B cell (primary cell): ENCODE measurements around the gene FPR1. TPM values are rescaled to one million over a fixed set of nuclear protein-coding genes. Genes with fewer than 3 reads are reported as not detected.

Experiments
- ATAC-seq: fragments of 200-7000 bp; cut with Tn5 transposase; one replicate; pipeline ENCODE4 v1.10.0; 2021; ENCODE audit warnings: low read depth, mild to moderate bottlenecking, moderate number of reproducible peaks, moderate library complexity
- CTCF ChIA-PET: fragments of 350-600 bp; sonication (Branson Sonifier 250); formaldehyde crosslinking; loops from one replicate; lab custom pipeline; 2021; ENCODE audit warnings: antibody characterized with exemption, inconsistent platforms; lab: Charles Lee
- POLR2A ChIA-PET: fragments of 350-600 bp; sonication (Branson Sonifier 250); formaldehyde crosslinking; loops from one replicate; lab custom pipeline; 2021; ENCODE audit warnings: antibody characterized with exemption; lab: Charles Lee
- DNase-seq: peaks from one replicate; pipeline ENCODE4 v3.0.0; 2013
- H2AFZ ChIP-seq: 2 replicates; pipeline ENCODE4 v1.6.1; 2012; ENCODE audit warnings: mild to moderate bottlenecking, low read depth, low read length; ENCODE audit not compliant: insufficient read depth, poor library complexity, severe bottlenecking
- H3K27ac ChIP-seq, 2 donors: 1 replicate in 1 of 2; 2 replicates in 1 of 2; pipeline ENCODE4 v1.5.1; 2012 to 2013; ENCODE audit warnings: low read length in 2 of 2, mild to moderate bottlenecking in 2 of 2, moderate library complexity in 1 of 2
- H3K27me3 ChIP-seq, 4 experiments: fragments of 200-600 bp in 1 of 4; sonication (generic) in 1 of 4; replicated peaks in 1 of 4; 1 replicate in 2 of 4; 2 replicates in 2 of 4; pipeline versions ENCODE4 v1.6.1 to v1.7.0; 2013 to 2016; ENCODE audit warnings: low read length in 3 of 4, mild to moderate bottlenecking in 2 of 4, mixed read lengths in 1 of 4, moderate library complexity in 1 of 4; ENCODE audit not compliant: insufficient read depth in 4 of 4, control insufficient read depth in 3 of 4; ENCODE audit errors: control extremely low read depth in 1 of 4
- H3K36me3 ChIP-seq, 2 experiments: replicated peaks in 1 of 2; 1 replicate in 1 of 2; 2 replicates in 1 of 2; pipeline versions ENCODE4 v1.6.1 to v1.7.1; 2013; ENCODE audit warnings: low read length in 1 of 2; ENCODE audit not compliant: insufficient read depth in 2 of 2, control insufficient read depth in 1 of 2; ENCODE audit errors: control extremely low read depth in 1 of 2, extremely low read depth in 1 of 2
- H3K4me1 ChIP-seq, 2 donors: fragments of 200-600 bp in 1 of 2; sonication (generic) in 1 of 2; 1 replicate in 1 of 2; 2 replicates in 1 of 2; pipeline versions ENCODE4 v1.5.1 to v1.6.1; 2013 to 2017; ENCODE audit warnings: low read length in 2 of 2; ENCODE audit not compliant: control insufficient read depth in 2 of 2, insufficient read depth in 2 of 2
- H3K4me2 ChIP-seq: replicated peaks from 2 replicates; pipeline ENCODE3; 2012; ENCODE audit warnings: mild to moderate bottlenecking, low read depth, low read length; ENCODE audit not compliant: poor library complexity, severe bottlenecking
- H3K4me3 ChIP-seq, 5 experiments: fragments of 200-600 bp in 1 of 5; sonication (generic) in 1 of 5; 1 replicate in 3 of 5; 2 replicates in 2 of 5; pipeline versions ENCODE4 v1.5.1 to v1.7.0; 2011 to 2016; ENCODE audit warnings: low read length in 4 of 5, mild to moderate bottlenecking in 4 of 5, low read depth in 2 of 5, control low read depth in 1 of 5, moderate library complexity in 1 of 5; ENCODE audit not compliant: insufficient read depth in 1 of 5; ENCODE audit errors: control extremely low read depth in 1 of 5, extremely low read depth in 1 of 5
- H3K79me2 ChIP-seq: fragments of 200-600 bp; sonication (generic); one replicate; pipeline ENCODE4 v1.6.0; 2016; ENCODE audit warnings: low read length; ENCODE audit not compliant: control insufficient read depth, insufficient read depth
- H3K9ac ChIP-seq: fragments of 200-600 bp; sonication (generic); 2 replicates; pipeline ENCODE4 v1.6.1; 2017; ENCODE audit warnings: mild to moderate bottlenecking, low read length, moderate library complexity
- H3K9me3 ChIP-seq, 3 donors: one replicate each; pipeline versions ENCODE4 v1.6.1 to v1.7.1; 2013; ENCODE audit warnings: low read length in 2 of 3; ENCODE audit not compliant: control insufficient read depth in 2 of 3, insufficient read depth in 1 of 3; ENCODE audit errors: control extremely low read depth in 1 of 3
- H4K20me1 ChIP-seq: 2 replicates; pipeline ENCODE4 v1.6.0; 2012; ENCODE audit warnings: mild to moderate bottlenecking, low read length; ENCODE audit not compliant: insufficient read depth, control insufficient read depth, poor library complexity, severe bottlenecking
- H3K27ac Mint-ChIP-seq: one replicate; pipeline ENCODE4 v1.8.0; 2021; ENCODE audit warnings: mixed read lengths
- H3K27me3 Mint-ChIP-seq: one replicate; pipeline ENCODE4 v1.8.0; 2021; ENCODE audit warnings: mixed read lengths
- H3K4me1 Mint-ChIP-seq: one replicate; pipeline ENCODE4 v1.8.0; 2021; ENCODE audit warnings: mixed read lengths
- H3K4me3 Mint-ChIP-seq: one replicate; pipeline ENCODE4 v1.8.0; 2021; ENCODE audit warnings: mixed read lengths
- H3K9me3 Mint-ChIP-seq: one replicate; pipeline ENCODE4 v1.8.0; 2022; ENCODE audit warnings: mixed read lengths; ENCODE audit not compliant: insufficient read depth
- EZH2 ChIP-seq: IDR thresholded peaks from 2 replicates; pipeline ENCODE4 v1.6.1; 2012; ENCODE audit warnings: borderline replicate concordance, low read depth, mild to moderate bottlenecking, moderate library complexity, low read length; ENCODE audit not compliant: insufficient read depth, poor library complexity, severe bottlenecking
- WGBS: methylation state at CpG from one replicate; pipeline ENCODE4 v1.1.5; 2013; ENCODE audit warnings: missing lambda C conversion rate; ENCODE audit not compliant: insufficient coverage; 5-methylcytosine and 5-hydroxymethylcytosine counted together
- intact Hi-C: fragments of 100-400 bp; cut with micrococcal nuclease; formaldehyde crosslinking; loops from one replicate; pipeline ENCODE4 v1.10.0; 2022
- polyA plus RNA-seq: library from polyadenylated mRNA; depleted of rRNA; stranded (reverse); fragments of >200 nt; gene quantifications from 2 replicates; pipeline ENCODE4 v1.2.3, GENCODE V29; 2012
- total RNA-seq, 2 donors: library from RNA; stranded (reverse); fragments of 120-200 nt in 1 of 2; gene quantifications; 1 replicate in 1 of 2; 2 replicates in 1 of 2; pipeline versions ENCODE4 v1.2.3 to v1.2.4, GENCODE V29; 2013 to 2022
- TF ChIP-seq, protein P1 (sequence below): fragments of 200-600 bp; IDR thresholded peaks from one replicate; pipeline ENCODE4 v1.8.0; 2022; ENCODE audit warnings: antibody characterized with exemption, mild to moderate bottlenecking

FPR1 gene
- total and polyA plus RNA-seq, 2 donors (not counting 1 experiment from before 2014, with no cell fraction given) = 0.17 to 1.1 TPM

DNA sequence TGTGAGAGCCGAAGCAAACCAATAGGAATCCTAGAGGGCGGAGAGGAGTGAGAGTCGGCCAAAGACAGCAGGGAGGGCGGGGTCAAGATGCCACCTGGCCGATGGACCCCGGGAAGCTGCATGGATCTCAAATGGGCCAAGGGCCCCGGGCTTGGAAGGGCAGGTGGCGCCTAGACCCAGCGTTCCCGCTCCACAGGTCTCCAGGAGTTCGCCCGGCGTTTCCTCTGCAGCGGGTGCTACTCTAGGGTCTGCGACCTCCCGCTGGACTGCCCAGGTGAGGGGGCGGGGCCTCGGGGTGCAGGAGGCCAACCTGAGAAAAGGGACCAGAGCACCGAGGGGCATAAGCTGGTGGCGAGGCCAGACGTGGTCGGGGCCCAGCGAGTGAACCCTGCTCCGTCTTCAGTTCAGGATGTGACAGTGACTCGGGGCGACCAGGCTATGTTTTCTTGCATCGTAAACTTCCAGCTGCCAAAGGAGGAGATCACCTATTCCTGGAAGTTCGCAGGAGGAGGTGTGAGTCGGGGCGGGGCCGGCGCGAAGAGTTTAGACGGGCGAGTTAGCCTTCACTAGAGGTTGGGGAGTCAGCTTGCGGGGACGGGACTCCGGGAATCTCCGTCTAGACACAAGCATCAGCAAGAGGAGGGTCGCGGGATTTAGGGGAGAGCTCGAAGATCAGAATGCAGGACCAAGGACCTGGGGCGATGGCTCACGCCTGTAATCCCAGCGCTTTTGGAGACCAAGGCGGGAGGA is 48.7 kb downstream of the FPR1 start:
- Histone ChIP-seq H3K4me2 (peak overlapping the region; percentile 93), H3K4me3 (peak overlapping the region; percentile 4 to 74 (median 68)), H3K27me3 (peaks cover 0 to 34% (median 8%) of the 10 kb centered on the region in 4 experiments), H3K79me2 (peaks cover 3% of the 10 kb centered on the region), H3K27ac (no peak overlapping the region), H3K36me3 (peaks cover 0 to 4% of the 10 kb centered on the region in 2 experiments), H3K4me1 (peaks cover 22 to 31% of the 10 kb centered on the region in 2 donors), H4K20me1 (no peaks in the 10 kb centered on the region), H2AFZ (peak overlapping the region; percentile 81), H3K9ac (peak overlapping the region; percentile 81), H3K9me3 (peaks cover 0 to 24% (median 0%) of the 10 kb centered on the region in 3 donors)
- CTCF ChIA-PET = interaction anchor here (1.1 to 2.7 kb wide), 2 partner anchors 75 to 229 kb away, joined by 4 to 8 read pairs; no protein-coding TSS in a partner anchor
- peaks cover 28% of the 10 kb centered on the region for H3K27me3 Mint-ChIP-seq
- TF ChIP-seq, protein P1, sequence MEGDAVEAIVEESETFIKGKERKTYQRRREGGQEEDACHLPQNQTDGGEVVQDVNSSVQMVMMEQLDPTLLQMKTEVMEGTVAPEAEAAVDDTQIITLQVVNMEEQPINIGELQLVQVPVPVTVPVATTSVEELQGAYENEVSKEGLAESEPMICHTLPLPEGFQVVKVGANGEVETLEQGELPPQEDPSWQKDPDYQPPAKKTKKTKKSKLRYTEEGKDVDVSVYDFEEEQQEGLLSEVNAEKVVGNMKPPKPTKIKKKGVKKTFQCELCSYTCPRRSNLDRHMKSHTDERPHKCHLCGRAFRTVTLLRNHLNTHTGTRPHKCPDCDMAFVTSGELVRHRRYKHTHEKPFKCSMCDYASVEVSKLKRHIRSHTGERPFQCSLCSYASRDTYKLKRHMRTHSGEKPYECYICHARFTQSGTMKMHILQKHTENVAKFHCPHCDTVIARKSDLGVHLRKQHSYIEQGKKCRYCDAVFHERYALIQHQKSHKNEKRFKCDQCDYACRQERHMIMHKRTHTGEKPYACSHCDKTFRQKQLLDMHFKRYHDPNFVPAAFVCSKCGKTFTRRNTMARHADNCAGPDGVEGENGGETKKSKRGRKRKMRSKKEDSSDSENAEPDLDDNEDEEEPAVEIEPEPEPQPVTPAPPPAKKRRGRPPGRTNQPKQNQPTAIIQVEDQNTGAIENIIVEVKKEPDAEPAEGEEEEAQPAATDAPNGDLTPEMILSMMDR = no peak
- TF ChIP-seq EZH2 = no peak
- ATAC-seq (no peak), DNase-seq (peak; percentile 49)
- intact Hi-C loops = loop anchor here (2.0 kb wide), 1 partner anchor 364 kb away; no protein-coding TSS in a partner anchor
- no peaks in the 10 kb centered on the region for H3K9me3 Mint-ChIP-seq
- H3K4me1 Mint-ChIP-seq = peaks cover 34% of the 10 kb centered on the region
- peak overlapping the region; percentile 56 for H3K27ac Mint-ChIP-seq
- 10% methylated on average over 46 of the region's 46 CpGs for WGBS
- POLR2A ChIA-PET = interaction anchor here (0.9 kb wide), 1 partner anchor 13 kb away, joined by 3 read pairs; no protein-coding TSS in a partner anchor
- peak overlapping the region; percentile 91 for H3K4me3 Mint-ChIP-seq
